Spinal cord (tissue), 10 donors: ENCODE measurements around the gene YEATS2. TPM values are rescaled to one million over a fixed set of nuclear protein-coding genes. Genes with fewer than 3 reads are reported as not detected.
"Not testable (repeated sequence)": the region's sequence is repeated elsewhere in the genome, so short reads cannot be mapped to it uniquely, and the experiment has no call there.

ENCODE experiments used
- DNase-seq, 6 donors: peaks; one replicate each; pipeline versions ENCODE4 v3.0.0 to v3.0.0-alpha.2; 2013 to 2015; ENCODE audit warnings: low spot score in 6 of 6, low read depth in 4 of 6
- H3K27ac ChIP-seq: one replicate; pipeline ENCODE4 v1.5.1; 2013; ENCODE audit warnings: low read depth, low read length, control low read depth
- H3K27me3 ChIP-seq: one replicate; pipeline ENCODE4 v1.6.1; 2013; ENCODE audit warnings: low read length; ENCODE audit not compliant: control insufficient read depth, insufficient read depth
- H3K36me3 ChIP-seq: one replicate; pipeline ENCODE4 v1.6.1; 2013; ENCODE audit warnings: low read length; ENCODE audit not compliant: control insufficient read depth, insufficient read depth
- H3K4me1 ChIP-seq: one replicate; pipeline ENCODE4 v1.6.1; 2013; ENCODE audit warnings: low read length; ENCODE audit not compliant: control insufficient read depth, insufficient read depth
- H3K4me3 ChIP-seq: one replicate; pipeline ENCODE4 v1.5.1; 2013; ENCODE audit warnings: low read depth, low read length, control low read depth
- H3K9me3 ChIP-seq: one replicate; pipeline ENCODE4 v1.6.1; 2013; ENCODE audit warnings: low read length; ENCODE audit not compliant: control insufficient read depth, insufficient read depth
- WGBS: methylation state at CpG from one replicate; pipeline ENCODE4 v1.1.5; 2013; ENCODE audit warnings: missing lambda C conversion rate; ENCODE audit not compliant: insufficient coverage; 5-methylcytosine and 5-hydroxymethylcytosine counted together
- polyA plus RNA-seq, 2 donors: library from polyadenylated mRNA; unstranded; fragments of 120-200 nt; gene quantifications; one replicate each; pipeline ENCODE4 v1.2.1, GENCODE V29; 2013; ENCODE audit not compliant: insufficient read length in 2 of 2
- total RNA-seq, 2 donors: library from RNA; depleted of rRNA in 1 of 2; stranded (reverse); fragments of 120-200 nt in 1 of 2; fragments of >200 nt in 1 of 2; gene quantifications; one replicate each; pipeline versions ENCODE4 v1.2.3 to v1.2.4, GENCODE V29; 2013 to 2014
- donor health status: healthy.

Gene YEATS2
- total and polyA plus RNA-seq, 4 donors = 32.9 to 43.3 (median 37.3) TPM

- peaks cover 39% of the 10 kb centered on the region for H3K36me3 ChIP-seq
- peak; percentile 15 to 89 (median 57) for DNase-seq
- no peaks in the 10 kb centered on the region for H3K4me1 ChIP-seq
Observed at GRCh38 chr3:183766745-183767606, 69.4 kb downstream of the YEATS2 start.

GRCh38 chr3:183768114-183768513, 70.5 kb downstream of the YEATS2 start:
- 94% methylated on average over 4 of the region's 8 CpGs for WGBS
- peaks cover 35% of the 10 kb centered on the region for H3K36me3 ChIP-seq
- H3K4me1 ChIP-seq = no peaks in the 10 kb centered on the region
- no peak overlapping the region for H3K4me3 ChIP-seq
- H3K27me3 ChIP-seq = no peaks in the 10 kb centered on the region
- H3K27ac ChIP-seq = no peak overlapping the region
- no peaks in the 10 kb centered on the region for H3K9me3 ChIP-seq
- no peak for DNase-seq

More at GRCh38 chr3:183766745-183767606, 69.4 kb downstream of the YEATS2 start:
- WGBS = 52% methylated on average over 6 of the region's 9 CpGs
- H3K27me3 ChIP-seq = no peaks in the 10 kb centered on the region
- H3K27ac ChIP-seq = no peak overlapping the region
- H3K4me3 ChIP-seq = no peak overlapping the region
- no peaks in the 10 kb centered on the region for H3K9me3 ChIP-seq

- no peaks in the 10 kb centered on the region for H3K9me3 ChIP-seq
- DNase-seq = no peak
- 96% methylated on average over 4 of the region's 9 CpGs for WGBS
- no peak overlapping the region for H3K27ac ChIP-seq
- H3K36me3 ChIP-seq = peaks cover 41% of the 10 kb centered on the region
- no peaks in the 10 kb centered on the region for H3K4me1 ChIP-seq
- H3K27me3 ChIP-seq = no peaks in the 10 kb centered on the region
- H3K4me3 ChIP-seq = no peak overlapping the region
Observed at GRCh38 chr3:183769453-183769852, 71.9 kb downstream of the YEATS2 start.

GRCh38 chr3:183774631-183775030, 77.0 kb downstream of the YEATS2 start:
- WGBS = 89% methylated on average over 2 of the region's 3 CpGs
- H3K27ac ChIP-seq = no peak overlapping the region
- H3K36me3 ChIP-seq = peaks cover 59% of the 10 kb centered on the region

GRCh38 chr3:183775781-183776180, 78.2 kb downstream of the YEATS2 start:
- 100% methylated on average over 1 of the region's 5 CpGs for WGBS
- DNase-seq = no peak
- Histone ChIP-seq H3K36me3 (peaks cover 57% of the 10 kb centered on the region), H3K27ac (no peak overlapping the region), H3K27me3 (no peaks in the 10 kb centered on the region), H3K4me3 (no peak overlapping the region), H3K9me3 (no peaks in the 10 kb centered on the region), H3K4me1 (no peaks in the 10 kb centered on the region)

More at GRCh38 chr3:183774631-183775030, 77.0 kb downstream of the YEATS2 start:
- no peak for DNase-seq
- Histone ChIP-seq H3K27me3 (no peaks in the 10 kb centered on the region), H3K4me3 (no peak overlapping the region), H3K9me3 (no peaks in the 10 kb centered on the region), H3K4me1 (no peaks in the 10 kb centered on the region)

- peaks cover 56% of the 10 kb centered on the region for H3K36me3 ChIP-seq
- not testable (repeated sequence) for H3K4me3 ChIP-seq, H3K27ac ChIP-seq
Observed at GRCh38 chr3:183776451-183776850, 78.9 kb downstream of the YEATS2 start.

GRCh38 chr3:183777016-183777618, 79.5 kb downstream of the YEATS2 start:
- Histone ChIP-seq H3K4me3 (no peak overlapping the region), H3K36me3 (peaks cover 52% of the 10 kb centered on the region), H3K4me1 (no peaks in the 10 kb centered on the region), H3K27ac (no peak overlapping the region), H3K27me3 (no peaks in the 10 kb centered on the region), H3K9me3 (no peaks in the 10 kb centered on the region)
- WGBS = 100% methylated on average over 1 of the region's 4 CpGs
- DNase-seq = no peak

More at GRCh38 chr3:183776451-183776850, 78.9 kb downstream of the YEATS2 start:
- H3K4me1 ChIP-seq, H3K27me3 ChIP-seq, H3K9me3 ChIP-seq, DNase-seq: not testable (repeated sequence)
- 96% methylated on average over 4 of the region's 5 CpGs for WGBS

GRCh38 chr3:183779896-183780465, 82.4 kb downstream of the YEATS2 start:
- 89% methylated on average over 7 of the region's 14 CpGs for WGBS
- Histone ChIP-seq H3K4me1 (no peaks in the 10 kb centered on the region), H3K27me3 (no peaks in the 10 kb centered on the region), H3K36me3 (peaks cover 48% of the 10 kb centered on the region), H3K9me3 (no peaks in the 10 kb centered on the region), H3K4me3 (no peak overlapping the region), H3K27ac (no peak overlapping the region)
- DNase-seq = no peak

GRCh38 chr3:183781246-183781645, 83.6 kb downstream of the YEATS2 start:
- no peaks in the 10 kb centered on the region for H3K27me3 ChIP-seq
- peaks cover 43% of the 10 kb centered on the region for H3K36me3 ChIP-seq
- no peaks in the 10 kb centered on the region for H3K9me3 ChIP-seq
- DNase-seq = no peak
- H3K4me1 ChIP-seq = no peaks in the 10 kb centered on the region
- 80% methylated on average over 6 of the region's 6 CpGs for whole genome bisulfite sequencing
- no peak overlapping the region for H3K27ac ChIP-seq
- no peak overlapping the region for H3K4me3 ChIP-seq
